NCI-H226 (cell line): ENCODE results near the gene IFIH1.

Experiments used
- DNase-seq: peaks from one replicate; pipeline ENCODE4 v3.0.0-alpha.2; 2015

Gene IFIH1

GRCh38 chr2:162318328-162319180 lies at the start of gene IFIH1:
IFIH1 (minus strand) TSS chr2:162318684; CDS start chr2:162318307, 377 bp downstream.
- DNase-seq = peak; percentile 88

- no peak for DNase-seq
These were observed 46.9 kb upstream of the IFIH1 start for GRCh38 chr2:162365392-162365791.

GRCh38 chr2:162344617-162344950 lies 26.1 kb upstream of the IFIH1 start:
- DNase-seq = no peak

GRCh38 chr2:162343824-162344616 lies 25.5 kb upstream of the IFIH1 start, which contains the start of gene GCA:
GCA (plus strand) TSS chr2:162344132; CDS start chr2:162344249, 117 bp downstream.
- DNase-seq = peak; percentile 98

GRCh38 chr2:162343492-162343823 lies 25.0 kb upstream of the IFIH1 start:
- no peak for DNase-seq

- no peak for DNase-seq
These were observed 24.4 kb upstream of the IFIH1 start for GRCh38 chr2:162342841-162343240.

- no peak for DNase-seq
These were observed 23.8 kb upstream of the IFIH1 start for GRCh38 chr2:162342321-162342720.

GRCh38 chr2:162340822-162341221 lies 22.3 kb upstream of the IFIH1 start:
- no peak for DNase-seq

GRCh38 chr2:162337868-162338267 lies 19.4 kb upstream of the IFIH1 start:
- DNase-seq = no peak

- DNase-seq = peak; percentile 38
These were observed 15.5 kb upstream of the IFIH1 start for GRCh38 chr2:162333968-162334367.

- DNase-seq = no peak
These were observed 12.4 kb upstream of the IFIH1 start for GRCh38 chr2:162330881-162331280.

- no peak for DNase-seq
These were observed 10.1 kb upstream of the IFIH1 start for GRCh38 chr2:162328424-162329157.

- no peak for DNase-seq
These were observed 9.3 kb upstream of the IFIH1 start for GRCh38 chr2:162327806-162328205.

- no peak for DNase-seq
These were observed 8.8 kb upstream of the IFIH1 start for GRCh38 chr2:162327134-162327769.

GRCh38 chr2:162324953-162325352 lies 6.5 kb upstream of the IFIH1 start:
- no peak for DNase-seq

GRCh38 chr2:162320864-162321517 lies 2.5 kb upstream of the IFIH1 start:
- DNase-seq = no peak

GRCh38 chr2:162317861-162318327 lies 590 bp downstream of the IFIH1 start:
- DNase-seq = peak; percentile 18

GRCh38 chr2:162317058-162317742 lies 1.3 kb downstream of the IFIH1 start:
- DNase-seq = no peak

GRCh38 chr2:162316590-162316989 lies 1.9 kb downstream of the IFIH1 start:
- no peak for DNase-seq

- no peak for DNase-seq
These were observed 2.5 kb downstream of the IFIH1 start for GRCh38 chr2:162315938-162316337.

- DNase-seq = no peak
These were observed 5.6 kb downstream of the IFIH1 start for GRCh38 chr2:162312853-162313252.
